Thyroid gland (tissue), 4 donors: Measurements from ENCODE around the gene SLC17A2. TPM values are rescaled to one million over a fixed set of nuclear protein-coding genes. Genes with fewer than 3 reads are reported as not detected.
"Not testable (repeated sequence)": the region's sequence is repeated elsewhere in the genome, so short reads cannot be mapped to it uniquely, and the experiment has no call there.

Experiments used
- DNase-seq, 2 donors: peaks; one replicate each; pipeline ENCODE4 v3.0.0-alpha.2; 2019
- H3K27ac ChIP-seq, 3 donors: fragments of 200-600 bp; sonication (generic); 1 replicate in 2 of 3; 2 replicates in 1 of 3; pipeline ENCODE4 v1.5.1; 2016 to 2019; ENCODE audit warnings: mild to moderate bottlenecking in 1 of 3, moderate library complexity in 1 of 3
- H3K27me3 ChIP-seq: fragments of 200-600 bp; sonication (generic); one replicate; pipeline ENCODE4 v1.5.1; 2019
- H3K36me3 ChIP-seq, 2 donors: fragments of 200-600 bp; sonication (generic); one replicate each; pipeline ENCODE4 v1.5.1; 2016 to 2019
- H3K4me1 ChIP-seq, 2 donors: fragments of 200-600 bp; sonication (generic); one replicate each; pipeline ENCODE4 v1.5.1; 2017 to 2019
- H3K4me3 ChIP-seq, 3 donors: fragments of 200-600 bp; sonication (generic); replicated peaks in 1 of 3; 1 replicate in 2 of 3; 2 replicates in 1 of 3; pipeline ENCODE4 v1.5.1; 2016; ENCODE audit warnings: mild to moderate bottlenecking in 1 of 3
- H3K9me3 ChIP-seq: fragments of 200-600 bp; sonication (generic); one replicate; pipeline ENCODE4 v1.5.1; 2017
- POLR2A ChIP-seq, 2 donors: fragments of 450-650 bp; IDR thresholded peaks; one replicate each; pipeline ENCODE4 v1.6.1; 2017; ENCODE audit warnings: antibody characterized with exemption in 2 of 2, mild to moderate bottlenecking in 2 of 2, moderate library complexity in 1 of 2
- WGBS, 2 donors: methylation state at CpG; one replicate each; pipeline ENCODE4 v1.1.5; 2017; 5-methylcytosine and 5-hydroxymethylcytosine counted together
- intact Hi-C: fragments of 100-400 bp; cut with DNase I; formaldehyde crosslinking; loops from one replicate; pipeline ENCODE4 v1.15.1; 2023
- total RNA-seq, 4 donors: library from RNA; depleted of rRNA; stranded (reverse); fragments of >200 nt; gene quantifications; one replicate each; pipeline ENCODE4 v1.2.3, GENCODE V29; 2016
- TF ChIP-seq, protein P1 (sequence below), 6 experiments: fragments of 200-600 bp in 3 of 6; fragments of 450-650 bp in 3 of 6; sonication (generic) in 3 of 6; IDR thresholded peaks; one replicate each; pipeline ENCODE4 v1.5.1; 2016 to 2019; ENCODE audit warnings: antibody characterized with exemption in 6 of 6, mild to moderate bottlenecking in 2 of 6, inconsistent platforms in 1 of 6, moderate library complexity in 1 of 6

Gene SLC17A2
- total RNA-seq, 4 donors from 2014 or later, result not detected

DNA sequence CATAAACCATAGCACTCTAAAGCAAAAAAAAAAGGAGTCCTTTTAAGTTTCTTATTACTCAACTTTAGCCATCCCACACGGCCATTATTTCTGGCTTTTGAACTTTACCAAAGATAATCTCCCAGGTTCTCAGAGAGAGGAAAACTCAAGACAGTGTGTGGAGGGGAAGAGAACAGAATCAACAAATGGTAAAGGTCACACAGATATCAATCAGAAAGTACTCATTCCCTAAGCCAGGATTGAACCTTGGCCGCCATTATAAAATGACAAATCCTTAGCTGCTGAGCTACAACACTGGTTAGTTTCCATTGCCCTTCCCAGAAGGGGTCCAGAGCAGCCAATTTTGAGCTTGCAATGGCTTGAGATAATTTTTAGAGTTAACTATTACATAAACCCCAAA is 22.0 kb upstream of the SLC17A2 start:
- H3K4me1 ChIP-seq, result no peaks in the 10 kb centered on the region
- intact Hi-C loops, result no loop called here
- no peaks in the 10 kb centered on the region for H3K9me3 ChIP-seq
- 96 to 98% methylated on average over 2 of the region's 2 CpGs for WGBS, 2 donors
- DNase-seq, result no peak
- TF ChIP-seq, protein P1, sequence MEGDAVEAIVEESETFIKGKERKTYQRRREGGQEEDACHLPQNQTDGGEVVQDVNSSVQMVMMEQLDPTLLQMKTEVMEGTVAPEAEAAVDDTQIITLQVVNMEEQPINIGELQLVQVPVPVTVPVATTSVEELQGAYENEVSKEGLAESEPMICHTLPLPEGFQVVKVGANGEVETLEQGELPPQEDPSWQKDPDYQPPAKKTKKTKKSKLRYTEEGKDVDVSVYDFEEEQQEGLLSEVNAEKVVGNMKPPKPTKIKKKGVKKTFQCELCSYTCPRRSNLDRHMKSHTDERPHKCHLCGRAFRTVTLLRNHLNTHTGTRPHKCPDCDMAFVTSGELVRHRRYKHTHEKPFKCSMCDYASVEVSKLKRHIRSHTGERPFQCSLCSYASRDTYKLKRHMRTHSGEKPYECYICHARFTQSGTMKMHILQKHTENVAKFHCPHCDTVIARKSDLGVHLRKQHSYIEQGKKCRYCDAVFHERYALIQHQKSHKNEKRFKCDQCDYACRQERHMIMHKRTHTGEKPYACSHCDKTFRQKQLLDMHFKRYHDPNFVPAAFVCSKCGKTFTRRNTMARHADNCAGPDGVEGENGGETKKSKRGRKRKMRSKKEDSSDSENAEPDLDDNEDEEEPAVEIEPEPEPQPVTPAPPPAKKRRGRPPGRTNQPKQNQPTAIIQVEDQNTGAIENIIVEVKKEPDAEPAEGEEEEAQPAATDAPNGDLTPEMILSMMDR (IDR thresholded peaks at IDR 0.05), result no peak
- TF ChIP-seq POLR2A (IDR thresholded peaks at IDR 0.05), result no peak
- H3K4me3 ChIP-seq, result no peak overlapping the region
- no peaks in the 10 kb centered on the region for H3K27me3 ChIP-seq
- no peaks in the 10 kb centered on the region for H3K36me3 ChIP-seq
- H3K27ac ChIP-seq, result no peak overlapping the region

DNA sequence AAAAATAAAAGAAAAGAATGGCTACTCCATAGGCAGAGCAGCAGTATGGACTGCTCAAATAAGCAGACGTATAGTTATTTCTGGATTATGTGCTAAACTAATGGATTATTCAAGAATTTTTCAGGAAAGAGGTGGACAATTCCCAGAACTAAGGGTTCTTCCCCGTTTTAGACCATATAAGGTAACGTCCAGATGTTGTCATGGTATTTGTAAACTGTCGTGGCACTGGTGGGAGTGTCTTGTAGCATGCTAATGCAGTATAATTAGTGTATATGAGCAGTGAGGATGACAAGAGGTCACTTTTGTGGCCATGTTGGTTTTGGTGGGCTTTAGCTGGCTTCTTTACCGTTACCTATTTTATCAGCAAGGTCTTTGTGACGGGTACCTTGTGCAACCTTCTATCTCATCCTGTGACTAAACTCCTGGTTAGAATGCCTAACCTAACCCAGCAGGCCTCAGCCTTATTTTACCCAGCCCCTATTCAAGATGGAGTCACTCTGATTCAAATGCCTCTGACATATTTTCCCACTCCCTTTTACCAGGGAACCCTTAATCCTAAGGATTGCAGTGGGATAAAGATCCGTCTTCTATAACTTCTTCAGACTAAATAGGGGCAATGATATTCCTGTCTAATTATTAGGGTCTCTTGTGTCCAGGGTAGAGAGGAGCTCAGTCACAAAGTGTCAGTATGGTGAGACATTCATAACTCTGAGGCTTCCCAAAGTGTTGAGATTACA is 21.0 kb upstream of the SLC17A2 start:
- intact Hi-C loops, result no loop called here
- no peak for DNase-seq
- WGBS, 2 donors, result 86 to 90% methylated on average over 7 of the region's 7 CpGs
- Histone ChIP-seq H3K4me1 (no peaks in the 10 kb centered on the region), H3K9me3 (no peaks in the 10 kb centered on the region), H3K27ac (no peak overlapping the region), H3K27me3 (no peaks in the 10 kb centered on the region), H3K4me3 (no peak overlapping the region), H3K36me3 (no peaks in the 10 kb centered on the region)
- TF ChIP-seq POLR2A (IDR thresholded peaks at IDR 0.05), result no peak
- TF ChIP-seq, protein P1 (IDR thresholded peaks at IDR 0.05), result no peak

DNA sequence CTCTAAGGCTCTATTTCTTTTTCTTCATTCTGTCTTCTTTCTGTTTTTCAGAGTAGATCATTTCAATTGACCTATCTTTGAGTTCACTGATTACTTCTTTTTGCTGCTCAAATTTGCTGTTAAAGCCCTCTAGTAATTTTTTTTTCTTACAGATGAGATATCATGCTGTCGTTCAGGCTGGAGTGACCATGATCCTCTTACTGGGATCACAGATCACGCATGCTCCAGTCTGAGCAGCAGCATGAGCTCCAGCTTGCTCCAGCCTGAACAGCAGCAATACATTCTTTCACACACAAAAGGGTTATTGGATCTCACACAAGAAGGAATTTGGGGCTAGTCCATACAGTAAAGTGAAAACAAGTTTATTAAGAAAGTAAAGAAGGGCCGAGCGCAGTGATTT is 19.8 kb upstream of the SLC17A2 start:
- H3K36me3 ChIP-seq, result no peaks in the 10 kb centered on the region
- H3K27me3 ChIP-seq, result no peaks in the 10 kb centered on the region
- DNase-seq, result no peak
- H3K4me3 ChIP-seq, result no peak overlapping the region
- TF ChIP-seq POLR2A (IDR thresholded peaks at IDR 0.05), result no peak
- TF ChIP-seq, protein P1 (IDR thresholded peaks at IDR 0.05), result no peak
- H3K9me3 ChIP-seq, result no peaks in the 10 kb centered on the region
- H3K4me1 ChIP-seq, result no peaks in the 10 kb centered on the region
- 84 to 92% methylated on average over 4 of the region's 4 CpGs for WGBS, 2 donors
- no peak overlapping the region for H3K27ac ChIP-seq
- intact Hi-C loops, result no loop called here

DNA sequence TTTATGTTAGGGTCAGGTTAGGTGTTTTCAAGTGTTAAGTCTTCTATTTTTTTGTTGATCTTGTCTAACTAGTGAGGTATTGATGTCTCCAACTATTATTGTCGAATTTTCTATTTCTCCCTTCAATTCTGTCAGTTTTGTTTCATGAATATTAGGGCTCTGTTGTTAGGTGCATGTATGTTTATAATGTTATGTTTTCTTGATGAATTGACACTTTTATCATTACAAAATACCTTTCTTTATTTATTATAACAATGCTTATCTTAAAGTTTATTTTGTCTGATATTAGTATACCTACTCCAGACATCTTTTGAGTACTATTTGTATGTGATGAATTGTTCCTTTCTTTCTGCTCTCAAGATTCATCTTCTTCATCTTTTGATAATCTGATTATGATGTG is 19.2 kb upstream of the SLC17A2 start:
- Histone ChIP-seq H3K4me1 (no peaks in the 10 kb centered on the region), H3K9me3 (no peaks in the 10 kb centered on the region), H3K27ac (no peak overlapping the region), H3K36me3 (no peaks in the 10 kb centered on the region), H3K4me3 (no peak overlapping the region), H3K27me3 (no peaks in the 10 kb centered on the region)
- 84 to 98% methylated on average over 1 of the region's 1 CpG for WGBS, 2 donors
- TF ChIP-seq, protein P1 (IDR thresholded peaks at IDR 0.05), result no peak
- no peak for TF ChIP-seq POLR2A (IDR thresholded peaks at IDR 0.05)
- intact Hi-C loops, result no loop called here
- DNase-seq, result no peak

DNA sequence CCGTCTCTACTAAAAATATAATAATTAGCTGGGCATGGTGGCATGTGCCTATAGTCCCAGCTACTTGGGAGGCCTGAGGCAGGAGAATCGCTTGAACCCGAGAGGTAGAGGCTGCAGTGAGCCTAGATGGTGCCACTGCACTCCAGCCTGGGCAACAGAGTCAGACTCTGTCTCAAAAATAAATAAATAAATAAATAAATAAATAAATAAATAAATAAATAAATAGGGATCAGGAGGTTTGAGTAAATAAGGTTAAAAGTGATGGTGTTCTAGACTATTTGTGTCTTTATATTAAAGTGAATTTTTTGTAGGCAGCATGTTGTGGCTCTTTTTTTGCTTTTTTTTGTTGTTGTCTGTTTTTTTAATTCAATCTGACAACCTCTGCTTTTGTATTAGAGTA is 17.0 kb upstream of the SLC17A2 start:
- H3K9me3 ChIP-seq, H3K4me1 ChIP-seq, DNase-seq, H3K27me3 ChIP-seq, H3K36me3 ChIP-seq, intact Hi-C loops, H3K27ac ChIP-seq, H3K4me3 ChIP-seq: not testable (repeated sequence)
- WGBS, 2 donors, result 92 to 100% methylated on average over 3 of the region's 3 CpGs
